ENCODE data around the gene PINK1. TPM values are rescaled to one million over a fixed set of nuclear protein-coding genes. Genes with fewer than 3 reads are reported as not detected.

The PINK1 gene
- total and polyA plus RNA-seq, 2 of the 13 experiments (the other 11 are each of a cell fraction or from before 2014, with no cell fraction given): 15.3 to 16.1 TPM

GRCh38 chr1:20663365-20663764 is 30.1 kb downstream of the PINK1 start:
- Histone ChIP-seq H3K79me2 (ENCODE audit: insufficient read depth, low read length) (peaks cover 28% of the 10 kb centered on the region), H3K4me3 (replicated peaks in 1 of 3; ENCODE audit: insufficient read depth in 1 of 3, low read depth in 2 of 3, low read length in 3 of 3) (no peak overlapping the region), H4K20me1 (ENCODE audit: insufficient read depth, low read length) (no peaks in the 10 kb centered on the region), H3K9ac (ENCODE audit: insufficient read depth, low read depth, low read length) (no peak overlapping the region), H3K27me3 (ENCODE audit: control insufficient read depth in 1 of 2, insufficient read depth in 2 of 2, low read length in 2 of 2) (no peaks in the 10 kb centered on the region; a peak in 1 of 5 replicates), H3K4me1 (ENCODE audit: insufficient read depth, low read length) (peaks cover 28% of the 10 kb centered on the region), H3K9me3 (ENCODE audit: low read length) (no peaks in the 10 kb centered on the region), H3K36me3 (replicated peaks in 1 of 2; ENCODE audit: control insufficient read depth in 1 of 2, insufficient read depth in 2 of 2, low read length in 2 of 2) (peaks cover 6 to 8% of the 10 kb centered on the region in 2 experiments; a peak in 3 of 5 replicates), H2AFZ (ENCODE audit: low read length) (no peak overlapping the region), H3K4me2 (ENCODE audit: low read depth, low read length) (no peak overlapping the region), H3K27ac (ENCODE audit: extremely low read length, insufficient read depth, low read length) (no peak overlapping the region)
- POLR2A ChIA-PET: no interaction called here
- FAIRE-seq (no peak), DNase-seq (ENCODE audit: low spot score) (no peak), ATAC-seq (no peak)
- BruUV-seq (replicated peaks): no TSS peak
- intact Hi-C loops (cut with micrococcal nuclease; ENCODE audit: unreplicated experiment): no loop called here
- in situ Hi-C loops (cut with HindIII; ENCODE audit: extremely low pct_ligation_motif_present, low pct_unique_long_range_greater_than_20kb): no loop called here
- CTCF ChIA-PET (ENCODE audit: low intra/inter-chr PET ratio, low total read pairs): no interaction called here
- TF ChIP-seq ZNF230 (CRISPR knock-in tag; IDR thresholded peaks at IDR 0.05): no peak
- peak; percentile 92 for TF ChIP-seq ZNF629 (CRISPR knock-in tag; conservative IDR thresholded peaks at IDR 0.05)
- TF ChIP-seq, protein P1, sequence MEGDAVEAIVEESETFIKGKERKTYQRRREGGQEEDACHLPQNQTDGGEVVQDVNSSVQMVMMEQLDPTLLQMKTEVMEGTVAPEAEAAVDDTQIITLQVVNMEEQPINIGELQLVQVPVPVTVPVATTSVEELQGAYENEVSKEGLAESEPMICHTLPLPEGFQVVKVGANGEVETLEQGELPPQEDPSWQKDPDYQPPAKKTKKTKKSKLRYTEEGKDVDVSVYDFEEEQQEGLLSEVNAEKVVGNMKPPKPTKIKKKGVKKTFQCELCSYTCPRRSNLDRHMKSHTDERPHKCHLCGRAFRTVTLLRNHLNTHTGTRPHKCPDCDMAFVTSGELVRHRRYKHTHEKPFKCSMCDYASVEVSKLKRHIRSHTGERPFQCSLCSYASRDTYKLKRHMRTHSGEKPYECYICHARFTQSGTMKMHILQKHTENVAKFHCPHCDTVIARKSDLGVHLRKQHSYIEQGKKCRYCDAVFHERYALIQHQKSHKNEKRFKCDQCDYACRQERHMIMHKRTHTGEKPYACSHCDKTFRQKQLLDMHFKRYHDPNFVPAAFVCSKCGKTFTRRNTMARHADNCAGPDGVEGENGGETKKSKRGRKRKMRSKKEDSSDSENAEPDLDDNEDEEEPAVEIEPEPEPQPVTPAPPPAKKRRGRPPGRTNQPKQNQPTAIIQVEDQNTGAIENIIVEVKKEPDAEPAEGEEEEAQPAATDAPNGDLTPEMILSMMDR (CRISPR knock-in tag; IDR thresholded peaks at IDR 0.05): peak; percentile 32; the same call in 1 of the 2 replicates
- peak; percentile 41 for TF ChIP-seq STAG1 (CRISPR knock-in tag; IDR thresholded peaks at IDR 0.05)
- TF ChIP-seq ZNF496 (CRISPR knock-in tag; IDR thresholded peaks at IDR 0.05; ENCODE audit: insufficient replicate concordance): no peak
- TF ChIP-seq, protein P2, sequence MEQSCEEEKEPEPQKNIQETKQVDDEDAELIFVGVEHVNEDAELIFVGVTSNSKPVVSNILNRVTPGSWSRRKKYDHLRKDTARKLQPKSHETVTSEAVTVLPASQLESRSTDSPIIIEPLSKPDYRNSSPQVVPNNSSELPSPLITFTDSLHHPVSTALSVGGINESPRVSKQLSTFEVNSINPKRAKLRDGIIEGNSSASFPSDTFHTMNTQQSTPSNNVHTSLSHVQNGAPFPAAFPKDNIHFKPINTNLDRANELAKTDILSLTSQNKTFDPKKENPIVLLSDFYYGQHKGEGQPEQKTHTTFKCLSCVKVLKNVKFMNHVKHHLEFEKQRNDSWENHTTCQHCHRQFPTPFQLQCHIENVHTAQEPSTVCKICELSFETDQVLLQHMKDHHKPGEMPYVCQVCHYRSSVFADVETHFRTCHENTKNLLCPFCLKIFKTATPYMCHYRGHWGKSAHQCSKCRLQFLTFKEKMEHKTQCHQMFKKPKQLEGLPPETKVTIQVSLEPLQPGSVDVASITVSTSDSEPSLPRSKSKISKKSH (CRISPR knock-in tag; IDR thresholded peaks at IDR 0.05; ENCODE audit: borderline replicate concordance): no peak
- 36% methylated on average over 1 of the region's 1 CpG for WGBS (ENCODE audit: low lambda C conversion rate)

All from HepG2 (cell line).